Nephron progenitor cell (in vitro differentiated cells): ENCODE measurements around the gene PPP1R11.

Experiments
- DNase-seq: peaks from one replicate; pipeline ENCODE4 v3.0.0; 2021
- H3K27ac Mint-ChIP-seq: 2 replicates; pipeline ENCODE4 v1.8.0; 2021; ENCODE audit warnings: mild to moderate bottlenecking, moderate library complexity, mixed read lengths
- H3K27me3 Mint-ChIP-seq: 2 replicates; pipeline ENCODE4 v1.8.0; 2021; ENCODE audit warnings: mild to moderate bottlenecking, low read depth, mixed read lengths; ENCODE audit not compliant: poor library complexity
- H3K36me3 Mint-ChIP-seq: 2 replicates; pipeline ENCODE4 v1.8.0; 2021; ENCODE audit warnings: low read depth, mixed read lengths
- H3K4me1 Mint-ChIP-seq: 2 replicates; pipeline ENCODE4 v1.8.0; 2021; ENCODE audit warnings: mixed read lengths
- H3K4me3 Mint-ChIP-seq: 2 replicates; pipeline ENCODE4 v1.8.0; 2021; ENCODE audit warnings: mild to moderate bottlenecking, moderate library complexity, mixed read lengths
- H3K9me3 Mint-ChIP-seq: 2 replicates; pipeline ENCODE4 v1.8.0; 2021; ENCODE audit warnings: mild to moderate bottlenecking, moderate library complexity, mixed read lengths
- CTCF ChIP-seq: fragments of 200-600 bp; sonication (generic); IDR thresholded peaks from 2 replicates; pipeline ENCODE4 v1.5.0; 2021; ENCODE audit warnings: antibody characterized with exemption

Gene PPP1R11

GRCh38 chr6:30041821-30042220 lies 25.2 kb upstream of the PPP1R11 start:
- Mint-ChIP-seq H3K4me3 (no peak overlapping the region), H3K4me1 (no peaks in the 10 kb centered on the region), H3K27me3 (no peaks in the 10 kb centered on the region), H3K9me3 (no peaks in the 10 kb centered on the region), H3K27ac (no peak overlapping the region), H3K36me3 (no peaks in the 10 kb centered on the region)
- no peak for TF ChIP-seq CTCF
- DNase-seq: no peak

GRCh38 chr6:30042476-30042875 lies 24.5 kb upstream of the PPP1R11 start:
- H3K36me3 Mint-ChIP-seq: no peaks in the 10 kb centered on the region
- H3K4me3 Mint-ChIP-seq: no peak overlapping the region
- no peaks in the 10 kb centered on the region for H3K4me1 Mint-ChIP-seq
- no peak for TF ChIP-seq CTCF
- H3K9me3 Mint-ChIP-seq: no peaks in the 10 kb centered on the region
- no peaks in the 10 kb centered on the region for H3K27me3 Mint-ChIP-seq
- no peak for DNase-seq
- H3K27ac Mint-ChIP-seq: no peak overlapping the region

GRCh38 chr6:30042914-30043313 lies 24.1 kb upstream of the PPP1R11 start:
- Mint-ChIP-seq H3K27ac (no peak overlapping the region), H3K27me3 (peaks cover 1% of the 10 kb centered on the region), H3K4me3 (no peak overlapping the region), H3K4me1 (no peaks in the 10 kb centered on the region), H3K9me3 (no peaks in the 10 kb centered on the region), H3K36me3 (no peaks in the 10 kb centered on the region)
- DNase-seq: no peak
- TF ChIP-seq CTCF: no peak

GRCh38 chr6:30043744-30044143 lies 23.3 kb upstream of the PPP1R11 start:
- H3K36me3 Mint-ChIP-seq: no peaks in the 10 kb centered on the region
- TF ChIP-seq CTCF: no peak
- H3K9me3 Mint-ChIP-seq: no peaks in the 10 kb centered on the region
- peaks cover 3% of the 10 kb centered on the region for H3K27me3 Mint-ChIP-seq
- no peaks in the 10 kb centered on the region for H3K4me1 Mint-ChIP-seq
- no peak overlapping the region for H3K4me3 Mint-ChIP-seq
- DNase-seq: no peak
- no peak overlapping the region for H3K27ac Mint-ChIP-seq

GRCh38 chr6:30044630-30045029 lies 22.4 kb upstream of the PPP1R11 start:
- Mint-ChIP-seq H3K9me3 (no peaks in the 10 kb centered on the region), H3K4me3 (no peak overlapping the region), H3K27ac (no peak overlapping the region), H3K36me3 (no peaks in the 10 kb centered on the region), H3K27me3 (peaks cover 3% of the 10 kb centered on the region), H3K4me1 (no peaks in the 10 kb centered on the region)
- DNase-seq: no peak
- TF ChIP-seq CTCF: no peak

- H3K36me3 Mint-ChIP-seq: peaks cover 5% of the 10 kb centered on the region
- peaks cover 3% of the 10 kb centered on the region for H3K27me3 Mint-ChIP-seq
- no peak overlapping the region for H3K4me3 Mint-ChIP-seq
- DNase-seq: no peak
- H3K9me3 Mint-ChIP-seq: no peaks in the 10 kb centered on the region
- H3K27ac Mint-ChIP-seq: no peak overlapping the region
- TF ChIP-seq CTCF: no peak
- no peaks in the 10 kb centered on the region for H3K4me1 Mint-ChIP-seq
Observed at GRCh38 chr6:30047220-30047619, 19.8 kb upstream of the PPP1R11 start.
